ENCODE results near the gene PLXNA2. TPM values are rescaled to one million over a fixed set of nuclear protein-coding genes. Genes with fewer than 3 reads are reported as not detected.
A peak's percentile ranks its signal among the peaks of the same experiment; 100 is the strongest.

Gene PLXNA2
- total RNA-seq, 1 experiment from 2014 or later = 17.7 TPM

GRCh38 chr1:208045463-208046260 lies 198.5 kb downstream of the PLXNA2 start:
- DNase-seq (ENCODE audit: low read depth) = no peak

GRCh38 chr1:208044589-208045462 lies 199.4 kb downstream of the PLXNA2 start:
- DNase-seq (ENCODE audit: low read depth) = no peak

- no peak for DNase-seq (ENCODE audit: low read depth)
Observed at GRCh38 chr1:208043691-208044181, 200.4 kb downstream of the PLXNA2 start.

- no peak for DNase-seq (ENCODE audit: low read depth)
Observed at GRCh38 chr1:208042868-208043267, 201.3 kb downstream of the PLXNA2 start.

GRCh38 chr1:208042041-208042615 lies 202.1 kb downstream of the PLXNA2 start:
- no peak for DNase-seq (ENCODE audit: low read depth)

GRCh38 chr1:208041505-208041904 lies 202.7 kb downstream of the PLXNA2 start:
- DNase-seq (ENCODE audit: low read depth) = no peak

- no peak for DNase-seq (ENCODE audit: low read depth)
Observed at GRCh38 chr1:208040821-208041297, 203.3 kb downstream of the PLXNA2 start.

- DNase-seq (ENCODE audit: low read depth) = no peak
Observed at GRCh38 chr1:208039536-208040332, 204.4 kb downstream of the PLXNA2 start.

GRCh38 chr1:208038303-208038702 lies 205.9 kb downstream of the PLXNA2 start:
- DNase-seq (ENCODE audit: low read depth) = no peak

- no peak for DNase-seq (ENCODE audit: low read depth)
Observed at GRCh38 chr1:208036918-208037766, 207.0 kb downstream of the PLXNA2 start.

- no peak for DNase-seq (ENCODE audit: low read depth)
Observed at GRCh38 chr1:208036106-208036808, 207.9 kb downstream of the PLXNA2 start.

- no peak for DNase-seq (ENCODE audit: low read depth)
Observed at GRCh38 chr1:208034135-208034534, 210.0 kb downstream of the PLXNA2 start.

GRCh38 chr1:208033236-208033635 lies 210.9 kb downstream of the PLXNA2 start:
- no peak for DNase-seq (ENCODE audit: low read depth)

GRCh38 chr1:208031932-208032320 lies 212.3 kb downstream of the PLXNA2 start:
- DNase-seq (ENCODE audit: low read depth) = no peak

GRCh38 chr1:208031316-208031931 lies 212.8 kb downstream of the PLXNA2 start:
- no peak for DNase-seq (ENCODE audit: low read depth)

- peak; percentile 86 for DNase-seq (ENCODE audit: low read depth)
Observed at GRCh38 chr1:208030288-208031091, 213.7 kb downstream of the PLXNA2 start.

GRCh38 chr1:208029381-208030287 lies 214.6 kb downstream of the PLXNA2 start:
- peak; percentile 84 for DNase-seq (ENCODE audit: low read depth)

Measured in LHCN-M2 (cell line).